WTC11 (cell line): Measurements from ENCODE around the gene RGS9BP. TPM values are rescaled to one million over a fixed set of nuclear protein-coding genes. Genes with fewer than 3 reads are reported as not detected.

Experiments
- ATAC-seq: fragments of 200-7000 bp; cut with Tn5 transposase; 2 replicates; pipeline ENCODE4 v1.10.0; 2021; ENCODE audit warnings: mild to moderate bottlenecking, moderate library complexity
- CTCF ChIA-PET: fragments of 300-600 bp; sonication (Branson Sonifier 250); formaldehyde crosslinking; loops from one replicate; lab custom pipeline; 2021; ENCODE audit warnings: antibody characterized with exemption; lab: Charles Lee
- POLR2A ChIA-PET: fragments of 350-600 bp; sonication (Branson Sonifier 250); formaldehyde crosslinking; loops from one replicate; lab custom pipeline; 2021; ENCODE audit warnings: antibody characterized with exemption; lab: Charles Lee
- DNase-seq: peaks from one replicate; pipeline ENCODE4 v3.0.0; 2021; ENCODE audit warnings: low spot score
- H3K27ac Mint-ChIP-seq: 2 replicates; pipeline ENCODE4 v1.8.0; 2021; ENCODE audit warnings: mixed read lengths
- H3K27me3 Mint-ChIP-seq: 2 replicates; pipeline ENCODE4 v1.8.0; 2021; ENCODE audit warnings: low read depth, mild to moderate bottlenecking, moderate library complexity, mixed read lengths
- H3K36me3 Mint-ChIP-seq: 2 replicates; pipeline ENCODE4 v1.8.0; 2021; ENCODE audit warnings: mixed read lengths
- H3K4me1 Mint-ChIP-seq: 2 replicates; pipeline ENCODE4 v1.8.0; 2022; ENCODE audit warnings: mixed read lengths
- H3K4me3 Mint-ChIP-seq: 2 replicates; pipeline ENCODE4 v1.8.0; 2021; ENCODE audit warnings: mild to moderate bottlenecking, moderate library complexity, mixed read lengths
- H3K9me3 Mint-ChIP-seq: 2 replicates; pipeline ENCODE4 v1.8.0; 2021; ENCODE audit warnings: mixed read lengths
- E2F1 ChIP-seq: sonication (generic); formaldehyde crosslinking; IDR thresholded peaks from 2 replicates; pipeline ENCODE4 v1.8.0; 2022; ENCODE audit warnings: mild to moderate bottlenecking, missing genetic modification reagents
- E2F5 ChIP-seq: sonication (generic); formaldehyde crosslinking; IDR thresholded peaks from 2 replicates; pipeline ENCODE4 v1.8.1; 2022; ENCODE audit warnings: mild to moderate bottlenecking, moderate library complexity, missing genetic modification reagents
- FOXK1 ChIP-seq: sonication (generic); formaldehyde crosslinking; IDR thresholded peaks from 2 replicates; pipeline ENCODE4 v1.8.0; 2022; ENCODE audit warnings: mild to moderate bottlenecking, moderate library complexity, missing genetic modification reagents
- GABPB1 ChIP-seq: sonication (generic); formaldehyde crosslinking; IDR thresholded peaks from 2 replicates; pipeline ENCODE4 v1.8.1; 2023; ENCODE audit warnings: mild to moderate bottlenecking, missing genetic modification reagents
- HMGA2 ChIP-seq: fragments of 250-450 bp; sonication (Bioruptor Pico); IDR thresholded peaks from 2 replicates; pipeline ENCODE4 v1.4.0; 2021; ENCODE audit warnings: mild to moderate bottlenecking, moderate library complexity
- IRF1 ChIP-seq: sonication (generic); formaldehyde crosslinking; IDR thresholded peaks from 2 replicates; pipeline ENCODE4 v1.8.0; 2023; ENCODE audit warnings: missing genetic modification reagents
- NFATC4 ChIP-seq: fragments of 250-450 bp; sonication (Bioruptor Pico); IDR thresholded peaks from 2 replicates; pipeline ENCODE4 v1.9.0; 2021; ENCODE audit warnings: mild to moderate bottlenecking
- PRRX2 ChIP-seq: fragments of 250-450 bp; sonication (Bioruptor Pico); IDR thresholded peaks from 2 replicates; pipeline ENCODE4 v1.8.0; 2021; ENCODE audit warnings: mild to moderate bottlenecking
- SMAD4 ChIP-seq: sonication (generic); formaldehyde crosslinking; IDR thresholded peaks from 2 replicates; pipeline ENCODE4 v1.8.0; 2022; ENCODE audit warnings: mild to moderate bottlenecking, missing genetic modification reagents
- STAT6 ChIP-seq: sonication (generic); formaldehyde crosslinking; conservative IDR thresholded peaks from 2 replicates; pipeline ENCODE4 v1.8.1; 2023; ENCODE audit warnings: mild to moderate bottlenecking, low read depth, missing genetic modification reagents, moderate library complexity
- ZNF219 ChIP-seq: sonication (generic); formaldehyde crosslinking; IDR thresholded peaks from 2 replicates; pipeline ENCODE4 v1.8.0; 2023; ENCODE audit warnings: missing genetic modification reagents, mild to moderate bottlenecking, borderline replicate concordance
- total RNA-seq: library from RNA; stranded (reverse); gene quantifications from 3 replicates; pipeline ENCODE4 v1.2.3, GENCODE V29; 2021
- TF ChIP-seq, protein P1 (sequence below): sonication (generic); formaldehyde crosslinking; IDR thresholded peaks from 2 replicates; pipeline ENCODE4 v1.8.0; 2023; ENCODE audit warnings: mild to moderate bottlenecking, missing genetic modification reagents
- TF ChIP-seq, protein P2 (sequence below): sonication (generic); formaldehyde crosslinking; IDR thresholded peaks from 2 replicates; pipeline ENCODE4 v1.8.1; 2022; ENCODE audit warnings: mild to moderate bottlenecking, missing genetic modification reagents, moderate library complexity, borderline replicate concordance
- TF ChIP-seq, protein P3 (sequence below): sonication (generic); formaldehyde crosslinking; IDR thresholded peaks from 2 replicates; pipeline ENCODE4 v1.8.1; 2023; ENCODE audit warnings: mild to moderate bottlenecking, moderate library complexity, missing genetic modification reagents

Gene RGS9BP
- total RNA-seq, 1 experiment from 2014 or later, result 0.24 TPM

- TF ChIP-seq SMAD4 (CRISPR knock-in tag), result no peak
- no peak for TF ChIP-seq NFATC4 (CRISPR knock-in tag)
- TF ChIP-seq E2F5, result no peak
- TF ChIP-seq, protein P1, sequence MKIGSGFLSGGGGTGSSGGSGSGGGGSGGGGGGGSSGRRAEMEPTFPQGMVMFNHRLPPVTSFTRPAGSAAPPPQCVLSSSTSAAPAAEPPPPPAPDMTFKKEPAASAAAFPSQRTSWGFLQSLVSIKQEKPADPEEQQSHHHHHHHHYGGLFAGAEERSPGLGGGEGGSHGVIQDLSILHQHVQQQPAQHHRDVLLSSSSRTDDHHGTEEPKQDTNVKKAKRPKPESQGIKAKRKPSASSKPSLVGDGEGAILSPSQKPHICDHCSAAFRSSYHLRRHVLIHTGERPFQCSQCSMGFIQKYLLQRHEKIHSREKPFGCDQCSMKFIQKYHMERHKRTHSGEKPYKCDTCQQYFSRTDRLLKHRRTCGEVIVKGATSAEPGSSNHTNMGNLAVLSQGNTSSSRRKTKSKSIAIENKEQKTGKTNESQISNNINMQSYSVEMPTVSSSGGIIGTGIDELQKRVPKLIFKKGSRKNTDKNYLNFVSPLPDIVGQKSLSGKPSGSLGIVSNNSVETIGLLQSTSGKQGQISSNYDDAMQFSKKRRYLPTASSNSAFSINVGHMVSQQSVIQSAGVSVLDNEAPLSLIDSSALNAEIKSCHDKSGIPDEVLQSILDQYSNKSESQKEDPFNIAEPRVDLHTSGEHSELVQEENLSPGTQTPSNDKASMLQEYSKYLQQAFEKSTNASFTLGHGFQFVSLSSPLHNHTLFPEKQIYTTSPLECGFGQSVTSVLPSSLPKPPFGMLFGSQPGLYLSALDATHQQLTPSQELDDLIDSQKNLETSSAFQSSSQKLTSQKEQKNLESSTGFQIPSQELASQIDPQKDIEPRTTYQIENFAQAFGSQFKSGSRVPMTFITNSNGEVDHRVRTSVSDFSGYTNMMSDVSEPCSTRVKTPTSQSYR (CRISPR knock-in tag), result no peak
- TF ChIP-seq, protein P2, sequence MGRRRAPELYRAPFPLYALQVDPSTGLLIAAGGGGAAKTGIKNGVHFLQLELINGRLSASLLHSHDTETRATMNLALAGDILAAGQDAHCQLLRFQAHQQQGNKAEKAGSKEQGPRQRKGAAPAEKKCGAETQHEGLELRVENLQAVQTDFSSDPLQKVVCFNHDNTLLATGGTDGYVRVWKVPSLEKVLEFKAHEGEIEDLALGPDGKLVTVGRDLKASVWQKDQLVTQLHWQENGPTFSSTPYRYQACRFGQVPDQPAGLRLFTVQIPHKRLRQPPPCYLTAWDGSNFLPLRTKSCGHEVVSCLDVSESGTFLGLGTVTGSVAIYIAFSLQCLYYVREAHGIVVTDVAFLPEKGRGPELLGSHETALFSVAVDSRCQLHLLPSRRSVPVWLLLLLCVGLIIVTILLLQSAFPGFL (CRISPR knock-in tag), result no peak
- no peak for TF ChIP-seq ZNF219 (CRISPR knock-in tag)
- no peak for TF ChIP-seq FOXK1 (CRISPR knock-in tag)
- TF ChIP-seq GABPB1, result no peak
- no peak for TF ChIP-seq HMGA2 (CRISPR knock-in tag)
- TF ChIP-seq, protein P3, sequence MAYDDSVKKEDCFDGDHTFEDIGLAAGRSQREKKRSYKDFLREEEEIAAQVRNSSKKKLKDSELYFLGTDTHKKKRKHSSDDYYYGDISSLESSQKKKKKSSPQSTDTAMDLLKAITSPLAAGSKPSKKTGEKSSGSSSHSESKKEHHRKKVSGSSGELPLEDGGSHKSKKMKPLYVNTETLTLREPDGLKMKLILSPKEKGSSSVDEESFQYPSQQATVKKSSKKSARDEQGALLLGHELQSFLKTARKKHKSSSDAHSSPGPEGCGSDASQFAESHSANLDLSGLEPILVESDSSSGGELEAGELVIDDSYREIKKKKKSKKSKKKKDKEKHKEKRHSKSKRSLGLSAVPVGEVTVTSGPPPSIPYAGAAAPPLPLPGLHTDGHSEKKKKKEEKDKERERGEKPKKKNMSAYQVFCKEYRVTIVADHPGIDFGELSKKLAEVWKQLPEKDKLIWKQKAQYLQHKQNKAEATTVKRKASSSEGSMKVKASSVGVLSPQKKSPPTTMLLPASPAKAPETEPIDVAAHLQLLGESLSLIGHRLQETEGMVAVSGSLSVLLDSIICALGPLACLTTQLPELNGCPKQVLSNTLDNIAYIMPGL (CRISPR knock-in tag), result no peak
- no peak for TF ChIP-seq IRF1 (CRISPR knock-in tag)
- no peak for TF ChIP-seq E2F1
- TF ChIP-seq STAT6 (CRISPR knock-in tag), result no peak
- no peak for TF ChIP-seq PRRX2 (CRISPR knock-in tag)
- CTCF ChIA-PET, result interaction anchor here (0.5 to 3.9 kb wide), 5 partner anchors 13 to 76 kb away, joined by 3 to 15 read pairs (median 4); partner anchors contain the start of gene NUDT19
- POLR2A ChIA-PET, result interaction anchor here (0.6 to 0.7 kb wide), 3 partner anchors 272 to 500 kb away, joined by 3 to 7 read pairs (median 4); partner anchors contain the start of gene DPY19L3
- no peak for ATAC-seq
- H3K9me3 Mint-ChIP-seq, result no peaks in the 10 kb centered on the region
- H3K27me3 Mint-ChIP-seq, result peaks cover 41% of the 10 kb centered on the region
- H3K36me3 Mint-ChIP-seq, result no peaks in the 10 kb centered on the region; the same call in 1 of the 2 replicates
- no peak overlapping the region for H3K27ac Mint-ChIP-seq
- peak overlapping the region; percentile 52 for H3K4me3 Mint-ChIP-seq
- peaks cover 23% of the 10 kb centered on the region for H3K4me1 Mint-ChIP-seq
- peak; percentile 17 for DNase-seq
Observed at GRCh38 chr19:32676895-32677359, 1.3 kb downstream of the RGS9BP start.
